OCI-LY1 (cell line): ENCODE measurements around the gene FRS2.

Source experiments
- H2AFZ ChIP-seq: fragments of 200-600 bp; sonication (generic), shearing (Covaris generic); 2 replicates; pipeline ENCODE4 v1.6.0; 2014; ENCODE audit warnings: antibody characterized with exemption, mild to moderate bottlenecking, low read length
- H3F3A ChIP-seq: fragments of 200-600 bp; sonication (generic), shearing (Covaris generic); 2 replicates; pipeline ENCODE4 v1.6.0; 2014; ENCODE audit warnings: mild to moderate bottlenecking, antibody characterized with exemption, low read length, moderate library complexity; ENCODE audit not compliant: insufficient read depth
- H3K27ac ChIP-seq: fragments of 200-600 bp; sonication (generic); 2 replicates; pipeline ENCODE4 v1.5.1; 2014; ENCODE audit warnings: low read length, mixed run types, mild to moderate bottlenecking, low read depth; ENCODE audit not compliant: poor library complexity, severe bottlenecking
- H3K27me3 ChIP-seq: fragments of 200-600 bp; sonication (generic); 2 replicates; pipeline ENCODE4 v1.6.0; 2014; ENCODE audit warnings: antibody characterized with exemption, mild to moderate bottlenecking, low read length, moderate library complexity; ENCODE audit not compliant: insufficient read depth
- H3K36me3 ChIP-seq: fragments of 200-600 bp; sonication (generic); 2 replicates; pipeline ENCODE4 v1.6.1; 2014; ENCODE audit warnings: mild to moderate bottlenecking, antibody characterized with exemption, low read length, moderate library complexity, mixed read lengths; ENCODE audit not compliant: insufficient read depth
- H3K4me1 ChIP-seq: fragments of 200-600 bp; sonication (generic); 2 replicates; pipeline ENCODE4 v1.5.1; 2014; ENCODE audit warnings: mild to moderate bottlenecking, low read length, moderate library complexity; ENCODE audit not compliant: insufficient read depth, severe bottlenecking
- H3K4me2 ChIP-seq: fragments of 200-600 bp; sonication (generic), shearing (Covaris generic); 2 replicates; pipeline ENCODE4 v1.6.1; 2014; ENCODE audit warnings: low read length
- H3K4me3 ChIP-seq: fragments of 200-600 bp; sonication (generic); 2 replicates; pipeline ENCODE4 v1.5.1; 2014; ENCODE audit warnings: low read length, low read depth, mild to moderate bottlenecking, mixed read lengths; ENCODE audit not compliant: poor library complexity, severe bottlenecking
- H3K79me2 ChIP-seq: fragments of 200-600 bp; shearing (Covaris generic); 2 replicates; pipeline ENCODE4 v1.6.1; 2016; ENCODE audit warnings: mixed run types, low read length, mixed read lengths; ENCODE audit not compliant: insufficient read depth
- H3K9ac ChIP-seq: fragments of 200-600 bp; sonication (generic), shearing (Covaris generic); 2 replicates; pipeline ENCODE4 v1.6.1; 2014; ENCODE audit warnings: mild to moderate bottlenecking, low read length, mixed read lengths
- H3K9me2 ChIP-seq: fragments of 200-600 bp; sonication (generic), shearing (Covaris generic); 2 replicates; pipeline ENCODE4 v1.6.1; 2014; ENCODE audit warnings: low read depth, mild to moderate bottlenecking, low read length, mixed read lengths
- H3K9me3 ChIP-seq: fragments of 200-600 bp; shearing (Covaris generic); 2 replicates; pipeline ENCODE4 v1.6.1; 2014; ENCODE audit warnings: low read length, mixed read lengths
- H4K20me1 ChIP-seq: fragments of 200-600 bp; sonication (generic), shearing (Covaris generic); 2 replicates; pipeline ENCODE4 v1.6.0; 2016; ENCODE audit warnings: mild to moderate bottlenecking, low read length; ENCODE audit not compliant: insufficient read depth
- EZH2 ChIP-seq: fragments of 200-600 bp; sonication (generic), shearing (Covaris generic); IDR thresholded peaks from 2 replicates; pipeline ENCODE4 v1.8.0; 2017; ENCODE audit warnings: borderline replicate concordance, mixed run types, mild to moderate bottlenecking, antibody characterized with exemption, low read length, moderate library complexity, mixed read lengths
- TF ChIP-seq, protein P1 (sequence below): fragments of 200-600 bp; sonication (generic), shearing (Covaris generic); IDR thresholded peaks from 2 replicates; pipeline ENCODE4 v1.5.1; 2017; ENCODE audit warnings: mild to moderate bottlenecking, antibody characterized with exemption, low read length, moderate library complexity, mixed read lengths

Gene FRS2

DNA sequence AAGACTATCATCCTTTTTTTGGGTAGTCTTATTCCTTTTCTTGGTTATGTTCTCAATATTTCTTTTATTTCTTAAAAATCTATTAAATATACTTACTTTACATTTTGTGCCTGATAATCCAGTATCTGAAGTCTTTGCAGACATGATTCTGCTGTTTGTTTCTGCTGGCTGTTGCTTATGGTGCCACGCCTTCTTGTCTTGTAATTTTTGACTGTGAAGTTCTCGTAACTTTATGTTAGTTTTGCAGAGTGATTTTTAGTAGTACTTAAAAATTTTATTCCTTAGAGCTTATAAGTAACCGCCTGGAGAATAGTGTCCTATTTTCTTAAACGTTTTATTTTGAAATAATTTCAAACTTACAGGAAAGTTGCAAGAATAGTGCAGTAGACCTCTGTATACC lies 10.5 kb downstream of the FRS2 start:
- Histone ChIP-seq H3K79me2 (peaks cover 74% of the 10 kb centered on the region), H3K27me3 (no peaks in the 10 kb centered on the region), H2AFZ (no peak overlapping the region), H3K9me3 (no peaks in the 10 kb centered on the region), H3K9ac (no peak overlapping the region), H3K4me2 (no peak overlapping the region), H3K4me1 (peaks cover 5% of the 10 kb centered on the region), H3K9me2 (no peaks in the 10 kb centered on the region), H3K4me3 (no peak overlapping the region), H3K36me3 (no peaks in the 10 kb centered on the region; the same call in 1 of the 2 replicates), H3K27ac (no peak overlapping the region), H3F3A (no peaks in the 10 kb centered on the region), H4K20me1 (no peaks in the 10 kb centered on the region)
- TF ChIP-seq, protein P1, sequence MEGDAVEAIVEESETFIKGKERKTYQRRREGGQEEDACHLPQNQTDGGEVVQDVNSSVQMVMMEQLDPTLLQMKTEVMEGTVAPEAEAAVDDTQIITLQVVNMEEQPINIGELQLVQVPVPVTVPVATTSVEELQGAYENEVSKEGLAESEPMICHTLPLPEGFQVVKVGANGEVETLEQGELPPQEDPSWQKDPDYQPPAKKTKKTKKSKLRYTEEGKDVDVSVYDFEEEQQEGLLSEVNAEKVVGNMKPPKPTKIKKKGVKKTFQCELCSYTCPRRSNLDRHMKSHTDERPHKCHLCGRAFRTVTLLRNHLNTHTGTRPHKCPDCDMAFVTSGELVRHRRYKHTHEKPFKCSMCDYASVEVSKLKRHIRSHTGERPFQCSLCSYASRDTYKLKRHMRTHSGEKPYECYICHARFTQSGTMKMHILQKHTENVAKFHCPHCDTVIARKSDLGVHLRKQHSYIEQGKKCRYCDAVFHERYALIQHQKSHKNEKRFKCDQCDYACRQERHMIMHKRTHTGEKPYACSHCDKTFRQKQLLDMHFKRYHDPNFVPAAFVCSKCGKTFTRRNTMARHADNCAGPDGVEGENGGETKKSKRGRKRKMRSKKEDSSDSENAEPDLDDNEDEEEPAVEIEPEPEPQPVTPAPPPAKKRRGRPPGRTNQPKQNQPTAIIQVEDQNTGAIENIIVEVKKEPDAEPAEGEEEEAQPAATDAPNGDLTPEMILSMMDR: no peak
- no peak for TF ChIP-seq EZH2

- TF ChIP-seq EZH2: no peak
- TF ChIP-seq, protein P1: no peak
- Histone ChIP-seq H2AFZ (no peak overlapping the region), H3K27me3 (no peaks in the 10 kb centered on the region), H3K9me3 (no peaks in the 10 kb centered on the region), H3K36me3 (no peaks in the 10 kb centered on the region; the same call in 1 of the 2 replicates), H3K4me1 (peaks cover 3% of the 10 kb centered on the region), H3F3A (no peaks in the 10 kb centered on the region), H3K9ac (no peak overlapping the region), H3K9me2 (no peaks in the 10 kb centered on the region), H3K27ac (no peak overlapping the region), H3K79me2 (peaks cover 74% of the 10 kb centered on the region), H4K20me1 (no peaks in the 10 kb centered on the region), H3K4me3 (no peak overlapping the region), H3K4me2 (no peak overlapping the region)
Measured at GRCh38 chr12:69481133-69481532, 10.9 kb downstream of the FRS2 start.

GRCh38 chr12:69483700-69484099 lies 13.5 kb downstream of the FRS2 start:
- H3F3A ChIP-seq: no peaks in the 10 kb centered on the region
- no peaks in the 10 kb centered on the region for H3K4me1 ChIP-seq
- H3K36me3 ChIP-seq: peaks cover 13% of the 10 kb centered on the region
- TF ChIP-seq EZH2: no peak
- TF ChIP-seq, protein P1: no peak
- H3K79me2 ChIP-seq: peaks cover 57% of the 10 kb centered on the region
- no peaks in the 10 kb centered on the region for H3K9me2 ChIP-seq
- no peaks in the 10 kb centered on the region for H4K20me1 ChIP-seq
- no peaks in the 10 kb centered on the region for H3K27me3 ChIP-seq
- H3K4me2 ChIP-seq: no peak overlapping the region
- H3K27ac ChIP-seq: no peak overlapping the region
- H3K9me3 ChIP-seq: 0 out of 2 replicates have a peak, but pooled peaks cover 4% of the 10 kb centered on the region
- no peak overlapping the region for H3K4me3 ChIP-seq
- no peak overlapping the region for H2AFZ ChIP-seq
- no peak overlapping the region for H3K9ac ChIP-seq
